Measurements from ENCODE around the gene PRDM8. TPM values are rescaled to one million over a fixed set of nuclear protein-coding genes. Genes with fewer than 3 reads are reported as not detected.

PRDM8 gene
- total RNA-seq, 1 donor from 2014 or later = 0.07 TPM

DNA sequence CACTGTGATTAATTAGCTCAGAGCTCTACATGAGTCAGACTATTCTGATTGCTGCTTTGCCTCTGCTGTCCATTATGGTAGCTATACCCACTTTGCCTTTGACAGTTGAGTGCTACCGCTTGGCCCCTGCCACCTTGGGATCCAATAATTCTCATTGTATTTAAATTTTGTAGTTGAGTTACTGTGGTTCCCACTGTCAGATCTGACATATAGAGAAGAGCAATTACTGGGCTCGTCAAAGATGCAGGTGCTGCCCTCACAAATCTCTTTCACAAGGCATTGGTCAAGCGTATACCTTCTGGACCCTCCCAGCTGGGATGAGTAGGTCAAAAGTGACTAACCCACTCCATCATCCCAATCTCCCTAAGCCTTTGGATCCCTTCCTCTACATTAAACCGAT lies 18.3 kb upstream of the PRDM8 start:
- H3K27me3 Mint-ChIP-seq (ENCODE audit: low read depth) = peaks cover 27% of the 10 kb centered on the region
- H3K4me3 Mint-ChIP-seq (ENCODE audit: unreplicated experiment) = no peak overlapping the region
- H3K4me1 Mint-ChIP-seq (ENCODE audit: low read depth) = peaks cover 5% of the 10 kb centered on the region
- peaks cover 19% of the 10 kb centered on the region for H3K9me3 Mint-ChIP-seq (ENCODE audit: low read depth)
- H3K36me3 Mint-ChIP-seq (ENCODE audit: low read depth) = peaks cover 4% of the 10 kb centered on the region
- TF ChIP-seq, protein P1, sequence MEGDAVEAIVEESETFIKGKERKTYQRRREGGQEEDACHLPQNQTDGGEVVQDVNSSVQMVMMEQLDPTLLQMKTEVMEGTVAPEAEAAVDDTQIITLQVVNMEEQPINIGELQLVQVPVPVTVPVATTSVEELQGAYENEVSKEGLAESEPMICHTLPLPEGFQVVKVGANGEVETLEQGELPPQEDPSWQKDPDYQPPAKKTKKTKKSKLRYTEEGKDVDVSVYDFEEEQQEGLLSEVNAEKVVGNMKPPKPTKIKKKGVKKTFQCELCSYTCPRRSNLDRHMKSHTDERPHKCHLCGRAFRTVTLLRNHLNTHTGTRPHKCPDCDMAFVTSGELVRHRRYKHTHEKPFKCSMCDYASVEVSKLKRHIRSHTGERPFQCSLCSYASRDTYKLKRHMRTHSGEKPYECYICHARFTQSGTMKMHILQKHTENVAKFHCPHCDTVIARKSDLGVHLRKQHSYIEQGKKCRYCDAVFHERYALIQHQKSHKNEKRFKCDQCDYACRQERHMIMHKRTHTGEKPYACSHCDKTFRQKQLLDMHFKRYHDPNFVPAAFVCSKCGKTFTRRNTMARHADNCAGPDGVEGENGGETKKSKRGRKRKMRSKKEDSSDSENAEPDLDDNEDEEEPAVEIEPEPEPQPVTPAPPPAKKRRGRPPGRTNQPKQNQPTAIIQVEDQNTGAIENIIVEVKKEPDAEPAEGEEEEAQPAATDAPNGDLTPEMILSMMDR (IDR thresholded peaks at IDR 0.05) = no peak
- H3K27ac Mint-ChIP-seq (ENCODE audit: unreplicated experiment) = no peak overlapping the region
- no peak for DNase-seq (ENCODE audit: low spot score)

- H3K9me3 Mint-ChIP-seq (ENCODE audit: low read depth) = peaks cover 19% of the 10 kb centered on the region
- H3K27me3 Mint-ChIP-seq (ENCODE audit: low read depth) = peaks cover 28% of the 10 kb centered on the region
- peaks cover 13% of the 10 kb centered on the region for H3K4me1 Mint-ChIP-seq (ENCODE audit: low read depth)
- DNase-seq (ENCODE audit: low spot score) = no peak
- no peak overlapping the region for H3K4me3 Mint-ChIP-seq (ENCODE audit: unreplicated experiment)
- H3K27ac Mint-ChIP-seq (ENCODE audit: unreplicated experiment) = no peak overlapping the region
- TF ChIP-seq, protein P1 (IDR thresholded peaks at IDR 0.05) = no peak
- peaks cover 6% of the 10 kb centered on the region for H3K36me3 Mint-ChIP-seq (ENCODE audit: low read depth)
Observed at GRCh38 chr4:80179637-80180161, 17.6 kb upstream of the PRDM8 start.

DNA sequence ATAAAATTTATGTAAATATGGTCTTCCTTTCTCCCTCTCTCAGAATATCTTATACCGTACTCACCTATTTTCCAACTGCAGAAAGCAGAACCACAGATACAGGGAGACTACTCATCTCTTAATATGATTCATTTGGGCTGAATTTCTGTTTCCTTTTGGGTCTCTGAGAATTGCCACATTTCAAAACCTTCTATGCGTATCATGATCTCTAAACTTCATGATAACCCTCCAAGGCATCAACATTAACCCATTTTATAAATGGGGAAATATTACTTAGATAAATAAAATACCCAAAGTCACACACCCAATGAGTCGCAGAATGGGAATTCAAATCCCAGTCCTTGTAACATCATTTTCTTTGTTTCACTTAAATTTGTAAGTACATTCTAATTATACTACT lies 16.6 kb upstream of the PRDM8 start:
- H3K27ac Mint-ChIP-seq (ENCODE audit: unreplicated experiment) = no peak overlapping the region
- H3K9me3 Mint-ChIP-seq (ENCODE audit: low read depth) = peaks cover 19% of the 10 kb centered on the region
- peaks cover 23% of the 10 kb centered on the region for H3K4me1 Mint-ChIP-seq (ENCODE audit: low read depth)
- H3K4me3 Mint-ChIP-seq (ENCODE audit: unreplicated experiment) = no peak overlapping the region
- peaks cover 8% of the 10 kb centered on the region for H3K36me3 Mint-ChIP-seq (ENCODE audit: low read depth)
- TF ChIP-seq, protein P1 (IDR thresholded peaks at IDR 0.05) = no peak
- DNase-seq (ENCODE audit: low spot score) = no peak
- H3K27me3 Mint-ChIP-seq (ENCODE audit: low read depth) = peaks cover 29% of the 10 kb centered on the region

GRCh38 chr4:80182237-80182866 lies 15.0 kb upstream of the PRDM8 start:
- Mint-ChIP-seq H3K9me3 (ENCODE audit: low read depth) (peaks cover 19% of the 10 kb centered on the region), H3K4me1 (ENCODE audit: low read depth) (peaks cover 26% of the 10 kb centered on the region), H3K36me3 (ENCODE audit: low read depth) (peaks cover 10% of the 10 kb centered on the region), H3K4me3 (ENCODE audit: unreplicated experiment) (no peak overlapping the region), H3K27me3 (ENCODE audit: low read depth) (peaks cover 45% of the 10 kb centered on the region), H3K27ac (ENCODE audit: unreplicated experiment) (no peak overlapping the region)
- no peak for DNase-seq (ENCODE audit: low spot score)
- TF ChIP-seq, protein P1 (IDR thresholded peaks at IDR 0.05) = no peak

DNA sequence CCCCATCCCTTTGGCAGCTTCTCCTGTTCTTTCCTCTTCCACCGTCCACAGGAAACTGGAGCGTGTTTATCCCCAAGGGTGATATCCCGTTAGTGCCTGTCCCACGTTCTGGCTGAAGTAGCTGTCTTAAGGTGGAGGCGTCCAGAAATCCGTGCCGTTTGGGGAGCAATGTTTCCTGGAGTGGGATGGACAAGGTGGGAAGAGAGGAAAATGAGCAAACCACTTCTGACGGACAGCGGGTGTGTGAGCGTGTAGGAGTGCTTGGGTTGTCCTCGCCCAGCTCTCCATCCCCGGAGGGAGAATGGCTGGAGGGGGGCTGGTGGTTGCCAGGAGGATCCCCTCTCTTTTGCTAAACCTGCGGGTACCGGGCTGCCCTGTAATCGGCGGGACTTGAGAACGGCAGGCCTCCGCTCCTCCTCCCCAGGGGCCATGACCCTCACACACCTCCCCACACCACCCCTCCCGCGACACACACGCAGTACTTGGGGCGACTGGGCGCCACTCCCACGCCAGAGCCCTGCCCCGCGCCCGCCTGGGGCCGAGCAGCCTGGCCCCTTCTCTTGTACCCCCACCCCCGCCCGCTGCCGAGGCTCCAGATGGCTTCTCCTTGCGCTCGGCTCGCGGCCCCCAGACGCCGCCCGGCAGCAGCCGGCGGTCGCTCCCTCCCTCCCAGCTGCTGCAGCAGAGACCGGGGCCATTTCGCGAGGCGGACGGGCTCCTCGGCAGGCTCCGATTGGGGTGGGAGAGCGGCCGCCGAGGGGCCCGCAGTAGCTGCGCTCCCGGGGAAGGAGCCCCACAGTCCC lies 13.9 kb upstream of the PRDM8 start:
- DNase-seq (ENCODE audit: low spot score) = no peak
- peaks cover 56% of the 10 kb centered on the region for H3K27me3 Mint-ChIP-seq (ENCODE audit: low read depth)
- TF ChIP-seq, protein P1 (IDR thresholded peaks at IDR 0.05) = no peak
- no peak overlapping the region for H3K27ac Mint-ChIP-seq (ENCODE audit: unreplicated experiment)
- peaks cover 19% of the 10 kb centered on the region for H3K9me3 Mint-ChIP-seq (ENCODE audit: low read depth)
- peaks cover 10% of the 10 kb centered on the region for H3K36me3 Mint-ChIP-seq (ENCODE audit: low read depth)
- H3K4me3 Mint-ChIP-seq (ENCODE audit: unreplicated experiment) = peak overlapping the region; percentile 76
- peaks cover 26% of the 10 kb centered on the region for H3K4me1 Mint-ChIP-seq (ENCODE audit: low read depth)

Data from chondrocyte (in vitro differentiated cells).